Activated T-cell treated with anti-CD3 and anti-CD28 coated beads, Interleukin-2, amount 50 U/mL, for 72 hours (primary cell): ENCODE results near the gene SSBP2. TPM values are rescaled to one million over a fixed set of nuclear protein-coding genes. Genes with fewer than 3 reads are reported as not detected.
"Not testable (repeated sequence)": the region's sequence is repeated elsewhere in the genome, so short reads cannot be mapped to it uniquely, and the experiment has no call there.

Source experiments
- ATAC-seq, 2 donors: fragments of 150-1000 bp; cut with Tn5 transposase; replicated peaks in 1 of 2; 2 replicates each; pipeline ENCODE4 v1.10.0; 2021; ENCODE audit warnings: moderate library complexity in 2 of 2, mild to moderate bottlenecking in 1 of 2
- DNase-seq, 2 donors: peaks; one replicate each; pipeline ENCODE4 v3.0.0; 2021 to 2022; ENCODE audit warnings: mixed read lengths in 1 of 2
- H3K27ac Mint-ChIP-seq: one replicate; pipeline ENCODE4 v1.8.0; 2022; ENCODE audit warnings: mild to moderate bottlenecking, moderate library complexity, mixed read lengths
- H3K27me3 Mint-ChIP-seq: one replicate; pipeline ENCODE4 v1.8.0; 2022; ENCODE audit warnings: low read depth, mixed read lengths
- H3K36me3 Mint-ChIP-seq, 2 donors: one replicate each; pipeline ENCODE4 v1.8.0; 2022; ENCODE audit warnings: mixed read lengths in 2 of 2, mild to moderate bottlenecking in 1 of 2; ENCODE audit not compliant: insufficient read depth in 2 of 2
- H3K4me1 Mint-ChIP-seq: one replicate; pipeline ENCODE4 v1.8.0; 2022; ENCODE audit warnings: low read depth, mixed read lengths
- H3K4me3 Mint-ChIP-seq, 2 donors: one replicate each; pipeline ENCODE4 v1.8.0; 2022; ENCODE audit warnings: mild to moderate bottlenecking in 2 of 2, mixed read lengths in 2 of 2, moderate library complexity in 2 of 2
- H3K9me3 Mint-ChIP-seq, 2 donors: one replicate each; pipeline ENCODE4 v1.8.0; 2022; ENCODE audit warnings: mixed read lengths in 2 of 2
- total RNA-seq, 2 donors: library from RNA; stranded (reverse); gene quantifications; one replicate each; pipeline ENCODE4 v1.2.3, GENCODE V29; 2022

SSBP2 gene
- total RNA-seq, 2 donors from 2014 or later, result 13.5 to 17.5 TPM

GRCh38 chr5:81517462-81517861, 233.4 kb downstream of the SSBP2 start:
- Mint-ChIP-seq H3K4me3 (no peak overlapping the region), H3K4me1 (peaks cover 4% of the 10 kb centered on the region), H3K27ac (no peak overlapping the region), H3K36me3 (no peaks in the 10 kb centered on the region), H3K27me3 (no peaks in the 10 kb centered on the region), H3K9me3 (no peaks in the 10 kb centered on the region)
- DNase-seq, result no peak
- no peak for ATAC-seq

GRCh38 chr5:81516091-81516490, 234.8 kb downstream of the SSBP2 start:
- ATAC-seq (no peak), DNase-seq (no peak)
- Mint-ChIP-seq H3K4me1 (peaks cover 4% of the 10 kb centered on the region), H3K27me3 (no peaks in the 10 kb centered on the region), H3K9me3 (no peaks in the 10 kb centered on the region), H3K36me3 (no peaks in the 10 kb centered on the region), H3K4me3 (no peak overlapping the region), H3K27ac (no peak overlapping the region)

- Mint-ChIP-seq H3K4me3 (no peak overlapping the region), H3K27me3 (no peaks in the 10 kb centered on the region), H3K9me3 (no peaks in the 10 kb centered on the region), H3K27ac (peak overlapping the region; percentile 76), H3K4me1 (peaks cover 4% of the 10 kb centered on the region), H3K36me3 (no peaks in the 10 kb centered on the region)
- no peak for DNase-seq
- peak in 1 of 2 donors; percentile 41 for ATAC-seq
Observed at GRCh38 chr5:81513982-81514381, 236.9 kb downstream of the SSBP2 start.

- Mint-ChIP-seq H3K4me1 (peaks cover 4% of the 10 kb centered on the region), H3K4me3 (no peak overlapping the region), H3K9me3 (no peaks in the 10 kb centered on the region), H3K36me3 (no peaks in the 10 kb centered on the region), H3K27me3 (no peaks in the 10 kb centered on the region), H3K27ac (peak overlapping the region; percentile 76)
- DNase-seq (no peak), ATAC-seq (no peak)
Observed at GRCh38 chr5:81513473-81513872, 237.4 kb downstream of the SSBP2 start.

- Mint-ChIP-seq H3K36me3 (peaks cover 0 to 2% of the 10 kb centered on the region in 2 donors), H3K9me3 (no peaks in the 10 kb centered on the region), H3K4me3 (no peak overlapping the region), H3K27ac (no peak overlapping the region), H3K27me3 (no peaks in the 10 kb centered on the region), H3K4me1 (no peaks in the 10 kb centered on the region)
- ATAC-seq (peak; percentile 88 to 95), DNase-seq (peak; percentile 23)
Observed at GRCh38 chr5:81506900-81507588, 243.9 kb downstream of the SSBP2 start.

GRCh38 chr5:81506378-81506777, 244.5 kb downstream of the SSBP2 start:
- H3K4me1 Mint-ChIP-seq, result no peaks in the 10 kb centered on the region
- H3K27ac Mint-ChIP-seq, result no peak overlapping the region
- DNase-seq (no peak), ATAC-seq (no peak)
- H3K27me3 Mint-ChIP-seq, result no peaks in the 10 kb centered on the region
- H3K4me3 Mint-ChIP-seq, result no peak overlapping the region
- peaks cover 0 to 2% of the 10 kb centered on the region in 2 donors for H3K9me3 Mint-ChIP-seq
- H3K36me3 Mint-ChIP-seq, result peaks cover 0 to 3% of the 10 kb centered on the region in 2 donors

- H3K4me1 Mint-ChIP-seq, result no peaks in the 10 kb centered on the region
- no peak overlapping the region for H3K27ac Mint-ChIP-seq
- no peak overlapping the region for H3K4me3 Mint-ChIP-seq
- H3K36me3 Mint-ChIP-seq, result peaks cover 0 to 3% of the 10 kb centered on the region in 2 donors
- H3K27me3 Mint-ChIP-seq, result no peaks in the 10 kb centered on the region
- ATAC-seq (no peak), DNase-seq (no peak)
- H3K9me3 Mint-ChIP-seq, result peaks cover 0 to 2% of the 10 kb centered on the region in 2 donors
Observed at GRCh38 chr5:81505672-81506071, 245.2 kb downstream of the SSBP2 start.

- not testable (repeated sequence) for H3K27ac Mint-ChIP-seq, ATAC-seq, DNase-seq, H3K27me3 Mint-ChIP-seq, H3K36me3 Mint-ChIP-seq, H3K4me3 Mint-ChIP-seq, H3K9me3 Mint-ChIP-seq, H3K4me1 Mint-ChIP-seq
Observed at GRCh38 chr5:81503602-81504001, 247.3 kb downstream of the SSBP2 start.

- Mint-ChIP-seq H3K36me3 (no peaks in the 10 kb centered on the region), H3K4me3 (no peak overlapping the region), H3K27ac (no peak overlapping the region), H3K9me3 (no peaks in the 10 kb centered on the region), H3K27me3 (no peaks in the 10 kb centered on the region), H3K4me1 (no peaks in the 10 kb centered on the region)
- no peak for DNase-seq
- ATAC-seq, result no peak
Observed at GRCh38 chr5:81495286-81495685, 255.6 kb downstream of the SSBP2 start.

GRCh38 chr5:81488862-81489261, 262.0 kb downstream of the SSBP2 start:
- no peaks in the 10 kb centered on the region for H3K4me1 Mint-ChIP-seq
- H3K27ac Mint-ChIP-seq, result no peak overlapping the region
- H3K27me3 Mint-ChIP-seq, result no peaks in the 10 kb centered on the region
- ATAC-seq (no peak), DNase-seq (no peak)
- no peaks in the 10 kb centered on the region for H3K9me3 Mint-ChIP-seq
- H3K36me3 Mint-ChIP-seq, result no peaks in the 10 kb centered on the region
- H3K4me3 Mint-ChIP-seq, result no peak overlapping the region

- H3K9me3 Mint-ChIP-seq, result no peaks in the 10 kb centered on the region
- H3K27ac Mint-ChIP-seq, result no peak overlapping the region
- H3K4me3 Mint-ChIP-seq, result no peak overlapping the region
- DNase-seq (no peak), ATAC-seq (no peak)
- no peaks in the 10 kb centered on the region for H3K27me3 Mint-ChIP-seq
- no peaks in the 10 kb centered on the region for H3K36me3 Mint-ChIP-seq
- no peaks in the 10 kb centered on the region for H3K4me1 Mint-ChIP-seq
Observed at GRCh38 chr5:81486711-81487110, 264.2 kb downstream of the SSBP2 start.

GRCh38 chr5:81482595-81482994, 268.3 kb downstream of the SSBP2 start:
- no peak for DNase-seq
- no peak overlapping the region for H3K27ac Mint-ChIP-seq
- no peaks in the 10 kb centered on the region for H3K27me3 Mint-ChIP-seq
- no peaks in the 10 kb centered on the region for H3K36me3 Mint-ChIP-seq
- no peak overlapping the region for H3K4me3 Mint-ChIP-seq
- no peaks in the 10 kb centered on the region for H3K4me1 Mint-ChIP-seq
- ATAC-seq, result no peak
- no peaks in the 10 kb centered on the region for H3K9me3 Mint-ChIP-seq

GRCh38 chr5:81473395-81473794, 277.5 kb downstream of the SSBP2 start:
- not testable (repeated sequence) for H3K27me3 Mint-ChIP-seq, ATAC-seq

GRCh38 chr5:81469676-81470075, 281.2 kb downstream of the SSBP2 start:
- H3K9me3 Mint-ChIP-seq, result peaks cover 0 to 2% of the 10 kb centered on the region in 2 donors
- no peak overlapping the region for H3K27ac Mint-ChIP-seq
- ATAC-seq (no peak), DNase-seq (no peak)
- peaks cover 3 to 7% of the 10 kb centered on the region in 2 donors for H3K36me3 Mint-ChIP-seq
- H3K4me3 Mint-ChIP-seq, result no peak overlapping the region
- no peaks in the 10 kb centered on the region for H3K4me1 Mint-ChIP-seq
- no peaks in the 10 kb centered on the region for H3K27me3 Mint-ChIP-seq

More at GRCh38 chr5:81473395-81473794, 277.5 kb downstream of the SSBP2 start:
- H3K27ac Mint-ChIP-seq, H3K36me3 Mint-ChIP-seq, H3K4me3 Mint-ChIP-seq, H3K4me1 Mint-ChIP-seq, DNase-seq, H3K9me3 Mint-ChIP-seq: not testable (repeated sequence)
